ENCODE results near the gene SH2D2A.

SH2D2A gene

DNA sequence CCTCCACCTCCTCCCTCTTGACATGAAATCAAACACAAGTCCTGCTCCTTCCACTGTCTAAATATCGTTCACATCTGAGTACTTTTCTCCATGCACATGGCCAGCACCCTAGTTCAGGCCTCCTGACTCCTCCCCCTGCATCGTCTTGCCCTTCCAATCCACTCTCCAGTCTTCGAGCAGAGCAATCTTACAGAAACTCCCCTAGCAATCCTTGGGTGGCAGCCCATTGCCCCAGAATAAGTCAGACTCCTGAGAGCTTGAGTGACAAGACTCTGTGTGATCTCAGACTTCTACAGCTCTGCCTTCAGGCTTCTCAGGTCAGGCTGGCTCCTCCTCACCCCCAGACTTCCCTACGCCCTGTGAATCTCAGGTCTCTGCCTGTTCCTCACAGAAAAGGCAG is 5.5 kb downstream of the SH2D2A start:
- Histone ChIP-seq H3K4me3 (ENCODE audit: low read depth, low read length) (no peak overlapping the region), H3K79me2 (no peaks in the 10 kb centered on the region), H3K4me1 (peaks cover under 1% of the 10 kb centered on the region), H3K9me3 (ENCODE audit: control insufficient read depth, low read length) (no peaks in the 10 kb centered on the region), H3K4me2 (ENCODE audit: low read length) (no peak overlapping the region), H3K36me3 (ENCODE audit: control insufficient read depth, insufficient read depth, low read length) (no peaks in the 10 kb centered on the region), H3K27me3 (ENCODE audit: control insufficient read depth, insufficient read depth, low read length) (no peaks in the 10 kb centered on the region), H3K9ac (no peak overlapping the region), H3K27ac (no peak overlapping the region), H2AFZ (no peak overlapping the region)
- TF ChIP-seq, protein P1, sequence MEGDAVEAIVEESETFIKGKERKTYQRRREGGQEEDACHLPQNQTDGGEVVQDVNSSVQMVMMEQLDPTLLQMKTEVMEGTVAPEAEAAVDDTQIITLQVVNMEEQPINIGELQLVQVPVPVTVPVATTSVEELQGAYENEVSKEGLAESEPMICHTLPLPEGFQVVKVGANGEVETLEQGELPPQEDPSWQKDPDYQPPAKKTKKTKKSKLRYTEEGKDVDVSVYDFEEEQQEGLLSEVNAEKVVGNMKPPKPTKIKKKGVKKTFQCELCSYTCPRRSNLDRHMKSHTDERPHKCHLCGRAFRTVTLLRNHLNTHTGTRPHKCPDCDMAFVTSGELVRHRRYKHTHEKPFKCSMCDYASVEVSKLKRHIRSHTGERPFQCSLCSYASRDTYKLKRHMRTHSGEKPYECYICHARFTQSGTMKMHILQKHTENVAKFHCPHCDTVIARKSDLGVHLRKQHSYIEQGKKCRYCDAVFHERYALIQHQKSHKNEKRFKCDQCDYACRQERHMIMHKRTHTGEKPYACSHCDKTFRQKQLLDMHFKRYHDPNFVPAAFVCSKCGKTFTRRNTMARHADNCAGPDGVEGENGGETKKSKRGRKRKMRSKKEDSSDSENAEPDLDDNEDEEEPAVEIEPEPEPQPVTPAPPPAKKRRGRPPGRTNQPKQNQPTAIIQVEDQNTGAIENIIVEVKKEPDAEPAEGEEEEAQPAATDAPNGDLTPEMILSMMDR (IDR thresholded peaks at IDR 0.05), result no peak

- H3K36me3 ChIP-seq (ENCODE audit: control insufficient read depth, insufficient read depth, low read length), result no peaks in the 10 kb centered on the region
- TF ChIP-seq, protein P1 (IDR thresholded peaks at IDR 0.05), result no peak
- no peaks in the 10 kb centered on the region for H3K27me3 ChIP-seq (ENCODE audit: control insufficient read depth, insufficient read depth, low read length)
- H3K4me3 ChIP-seq (ENCODE audit: low read depth, low read length), result no peak overlapping the region
- no peak overlapping the region for H3K9ac ChIP-seq
- H3K27ac ChIP-seq, result no peak overlapping the region
- H2AFZ ChIP-seq, result no peak overlapping the region
- peaks cover 3% of the 10 kb centered on the region for H3K4me1 ChIP-seq
- H3K9me3 ChIP-seq (ENCODE audit: control insufficient read depth, low read length), result no peaks in the 10 kb centered on the region
- no peaks in the 10 kb centered on the region for H3K79me2 ChIP-seq
- H3K4me2 ChIP-seq (ENCODE audit: low read length), result no peak overlapping the region
These were observed 6.8 kb downstream of the SH2D2A start for GRCh38 chr1:156809711-156810366.

DNA sequence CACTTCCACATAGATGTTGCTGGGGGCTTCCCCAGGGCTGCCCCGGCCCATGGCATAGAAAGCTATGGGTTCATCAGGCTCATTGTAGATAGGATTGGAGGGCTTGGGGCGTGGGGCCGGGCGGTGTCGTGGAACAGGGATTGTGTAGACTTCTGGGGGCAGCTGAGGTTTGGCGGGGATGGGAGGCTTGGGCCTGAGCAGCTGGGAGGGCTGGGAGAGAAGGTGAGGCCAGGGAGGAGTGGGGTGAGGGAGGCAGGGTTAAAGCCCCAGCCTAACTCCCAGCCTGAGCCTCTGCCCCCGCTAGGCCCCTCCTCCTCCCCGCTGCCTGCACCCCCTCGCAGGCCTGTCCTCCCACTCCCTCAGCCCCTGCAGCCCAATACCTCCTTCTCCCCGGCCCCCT is 7.4 kb downstream of the SH2D2A start:
- Histone ChIP-seq H2AFZ (no peak overlapping the region), H3K9me3 (ENCODE audit: control insufficient read depth, low read length) (no peaks in the 10 kb centered on the region), H3K79me2 (no peaks in the 10 kb centered on the region), H3K27ac (no peak overlapping the region), H3K4me2 (ENCODE audit: low read length) (no peak overlapping the region), H3K9ac (no peak overlapping the region), H3K4me3 (ENCODE audit: low read depth, low read length) (no peak overlapping the region), H3K36me3 (ENCODE audit: control insufficient read depth, insufficient read depth, low read length) (no peaks in the 10 kb centered on the region), H3K27me3 (ENCODE audit: control insufficient read depth, insufficient read depth, low read length) (no peaks in the 10 kb centered on the region), H3K4me1 (peaks cover 9% of the 10 kb centered on the region)
- TF ChIP-seq, protein P1 (IDR thresholded peaks at IDR 0.05), result no peak

DNA sequence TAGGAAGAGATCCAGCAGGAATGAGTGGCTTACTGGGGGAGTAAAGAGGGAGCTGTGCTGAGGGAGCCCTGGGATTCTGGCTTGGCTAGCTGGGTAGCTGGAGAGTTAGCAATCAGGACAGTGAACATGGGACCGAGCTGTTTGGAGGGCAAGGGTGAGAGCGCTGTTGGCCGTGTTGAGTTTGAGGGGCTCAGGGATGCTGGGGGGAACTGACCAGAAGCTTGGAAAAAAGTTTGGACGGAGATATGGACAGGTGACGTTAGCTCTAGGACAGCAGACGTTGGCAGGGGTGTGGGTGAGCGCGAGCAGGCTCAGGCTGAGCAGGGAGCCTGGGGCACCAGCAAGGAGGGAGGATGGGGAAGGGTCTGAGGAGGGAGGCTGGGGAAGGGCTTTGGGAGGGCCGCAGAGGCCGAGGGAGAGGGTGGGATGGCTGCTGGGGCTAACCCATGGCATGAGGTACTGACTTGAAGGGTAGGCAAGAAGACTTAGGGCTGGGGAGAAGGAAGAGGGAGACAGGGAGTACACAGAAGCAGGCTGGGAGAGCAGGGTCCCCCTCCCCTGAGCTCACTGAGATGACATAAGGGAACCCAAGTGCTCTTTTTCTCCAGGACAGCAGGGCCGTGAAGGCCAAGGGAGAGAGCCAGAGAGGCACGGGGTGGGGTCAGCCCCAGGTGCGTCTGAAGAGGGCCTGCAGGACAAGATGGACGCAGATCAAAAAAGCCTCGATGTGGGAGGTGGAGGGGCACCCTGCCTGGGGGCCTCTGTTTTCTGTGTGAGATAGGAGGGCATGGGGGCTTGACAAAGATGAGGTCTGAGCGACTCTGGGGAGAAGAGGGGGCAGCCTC is 8.2 kb downstream of the SH2D2A start:
- no peak overlapping the region for H3K4me3 ChIP-seq (ENCODE audit: low read depth, low read length)
- TF ChIP-seq, protein P1 (IDR thresholded peaks at IDR 0.05), result no peak
- H3K9me3 ChIP-seq (ENCODE audit: control insufficient read depth, low read length), result no peaks in the 10 kb centered on the region
- H3K27me3 ChIP-seq (ENCODE audit: control insufficient read depth, insufficient read depth, low read length), result no peaks in the 10 kb centered on the region
- no peak overlapping the region for H3K9ac ChIP-seq
- no peak overlapping the region for H3K4me2 ChIP-seq (ENCODE audit: low read length)
- peaks cover 12% of the 10 kb centered on the region for H3K4me1 ChIP-seq
- H3K36me3 ChIP-seq (ENCODE audit: control insufficient read depth, insufficient read depth, low read length), result no peaks in the 10 kb centered on the region
- H2AFZ ChIP-seq, result no peak overlapping the region
- H3K27ac ChIP-seq, result no peak overlapping the region
- no peaks in the 10 kb centered on the region for H3K79me2 ChIP-seq
